Skeletal muscle tissue (tissue), 4 donors: ENCODE data around the gene POLR3GL. TPM values are rescaled to one million over a fixed set of nuclear protein-coding genes. Genes with fewer than 3 reads are reported as not detected.
"Not testable (repeated sequence)": the region's sequence is repeated elsewhere in the genome, so short reads cannot be mapped to it uniquely, and the experiment has no call there.

Source experiments
- H3K27ac ChIP-seq: one replicate; pipeline ENCODE4 v1.7.0; 2013; ENCODE audit warnings: mild to moderate bottlenecking, low read depth, low read length, inconsistent platforms
- H3K27me3 ChIP-seq, 3 donors: one replicate each; pipeline ENCODE4 v1.7.0; 2013; ENCODE audit warnings: low read length in 3 of 3; ENCODE audit not compliant: control insufficient read depth in 3 of 3, insufficient read depth in 3 of 3
- H3K36me3 ChIP-seq, 3 donors: one replicate each; pipeline ENCODE4 v1.7.0; 2013; ENCODE audit warnings: low read length in 3 of 3; ENCODE audit not compliant: control insufficient read depth in 3 of 3, insufficient read depth in 3 of 3
- H3K4me1 ChIP-seq, 3 donors: one replicate each; pipeline ENCODE4 v1.7.0; 2013; ENCODE audit warnings: low read length in 3 of 3, mild to moderate bottlenecking in 3 of 3; ENCODE audit not compliant: control insufficient read depth in 3 of 3, insufficient read depth in 3 of 3
- H3K4me3 ChIP-seq, 3 donors: one replicate each; pipeline ENCODE4 v1.7.0; 2013; ENCODE audit warnings: low read length in 3 of 3
- H3K9ac ChIP-seq, 3 donors: one replicate each; pipeline ENCODE4 v1.7.0; 2013; ENCODE audit warnings: low read length in 3 of 3, mild to moderate bottlenecking in 3 of 3, moderate library complexity in 2 of 3, low read depth in 1 of 3
- H3K9me3 ChIP-seq, 3 donors: one replicate each; pipeline ENCODE4 v1.7.0; 2013; ENCODE audit warnings: low read length in 3 of 3; ENCODE audit not compliant: control insufficient read depth in 3 of 3
- total RNA-seq: library from RNA; depleted of rRNA; stranded (reverse); fragments of >200 nt; gene quantifications from one replicate; pipeline ENCODE4 v1.2.3, GENCODE V29; 2014
- donor health status: Osteomylitis.

POLR3GL gene, protein sequence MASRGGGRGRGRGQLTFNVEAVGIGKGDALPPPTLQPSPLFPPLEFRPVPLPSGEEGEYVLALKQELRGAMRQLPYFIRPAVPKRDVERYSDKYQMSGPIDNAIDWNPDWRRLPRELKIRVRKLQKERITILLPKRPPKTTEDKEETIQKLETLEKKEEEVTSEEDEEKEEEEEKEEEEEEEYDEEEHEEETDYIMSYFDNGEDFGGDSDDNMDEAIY
- 17.7 TPM for total RNA-seq

- H3K4me1 ChIP-seq = peaks cover 44 to 48% (median 45%) of the 10 kb centered on the region in 3 donors
- no peaks in the 10 kb centered on the region for H3K36me3 ChIP-seq
- H3K27me3 ChIP-seq = no peaks in the 10 kb centered on the region
- H3K27ac ChIP-seq = peak within 1 kb of the TSS; percentile 71
- peak within 1 kb of the TSS; percentile 85 to 96 (median 94) for H3K9ac ChIP-seq
- H3K9me3 ChIP-seq = no peaks in the 10 kb centered on the region
- H3K4me3 ChIP-seq = peak within 1 kb of the TSS; percentile 79 to 95 (median 92)
Observed at GRCh38 chr1:145964328-145965118, at the start of gene POLR3GL, which contains the start of gene ANKRD34A. POLR3GL (plus strand) TSS chr1:145964690; CDS start chr1:145974866, 10,176 bp downstream. ANKRD34A (minus strand) TSS chr1:145964575; CDS start chr1:145961759, 2,816 bp downstream.

- H3K36me3 ChIP-seq = peaks cover 16 to 27% (median 21%) of the 10 kb centered on the region in 3 donors
- no peak overlapping the region for H3K27ac ChIP-seq
Observed at GRCh38 chr1:145916745-145917144, 47.7 kb upstream of the POLR3GL start.

GRCh38 chr1:145917595-145917994, 46.9 kb upstream of the POLR3GL start:
- Histone ChIP-seq H3K27ac (peak overlapping the region; percentile 92), H3K4me1 (peaks cover 26 to 28% (median 27%) of the 10 kb centered on the region in 3 donors), H3K36me3 (peaks cover 11 to 19% (median 13%) of the 10 kb centered on the region in 3 donors), H3K4me3 (peak overlapping the region; percentile 98 to 99 (median 99)), H3K9ac (peak overlapping the region; percentile 90 to 97 (median 96)), H3K9me3 (no peaks in the 10 kb centered on the region), H3K27me3 (no peaks in the 10 kb centered on the region)

More at GRCh38 chr1:145916745-145917144, 47.7 kb upstream of the POLR3GL start:
- Histone ChIP-seq H3K9ac (peak overlapping the region in 1 of 3 donors; percentile 28), H3K4me3 (no peak overlapping the region), H3K27me3 (no peaks in the 10 kb centered on the region), H3K9me3 (no peaks in the 10 kb centered on the region), H3K4me1 (peaks cover 26 to 28% (median 27%) of the 10 kb centered on the region in 3 donors)

DNA sequence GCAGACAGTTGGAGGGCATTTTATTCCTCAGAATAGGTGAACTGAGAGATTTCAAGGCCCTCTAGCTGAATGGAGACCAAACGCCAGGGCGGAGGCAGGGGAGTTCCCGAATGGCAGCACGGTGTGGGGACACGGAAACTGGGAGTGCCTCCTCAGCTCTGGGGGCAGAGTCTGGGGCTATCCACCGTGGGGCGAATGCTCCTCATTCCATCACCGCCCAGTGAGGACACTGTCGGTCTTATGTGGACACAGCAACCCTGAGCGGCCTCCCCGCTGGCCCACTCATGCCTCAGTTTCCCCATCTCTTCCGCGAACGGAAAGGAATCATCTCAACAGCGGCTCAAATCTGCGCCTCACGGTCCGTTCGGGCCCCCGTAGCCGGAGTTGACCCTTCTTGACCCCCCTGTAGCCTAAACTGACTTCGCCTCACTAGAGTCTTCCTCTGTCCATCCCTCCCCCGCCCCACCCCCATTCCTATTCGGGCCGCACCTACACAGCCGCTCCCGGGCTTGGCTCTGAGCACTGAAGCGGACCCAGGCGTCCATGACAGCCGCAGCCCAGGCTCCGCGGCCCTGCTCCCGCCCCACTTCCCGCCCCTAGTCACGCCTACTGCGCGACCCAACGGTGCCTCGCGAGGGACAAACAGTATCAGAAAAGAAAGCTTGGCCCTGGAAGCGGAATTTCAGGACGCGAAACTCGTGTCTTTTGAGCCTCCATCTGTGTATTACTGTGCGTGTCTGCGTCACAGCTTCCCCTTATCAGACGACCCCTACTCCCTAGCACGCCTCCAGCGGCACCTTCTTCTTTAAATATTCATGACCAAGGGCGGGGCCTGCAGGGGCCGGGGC, 46.1 kb upstream of the POLR3GL start, which contains the start of gene PEX11B:
Gene PEX11B (minus strand): TSS at position 574 of the 848 bp plus-strand sequence. CDS start 29 bp downstream, at position 545.
- Histone ChIP-seq H3K9me3 (no peaks in the 10 kb centered on the region), H3K27ac (peak within 1 kb of the TSS; percentile 92), H3K36me3 (peaks cover 11 to 19% (median 15%) of the 10 kb centered on the region in 3 donors), H3K9ac (peak within 1 kb of the TSS; percentile 90 to 97 (median 96)), H3K4me1 (peaks cover 26 to 28% (median 27%) of the 10 kb centered on the region in 3 donors), H3K27me3 (no peaks in the 10 kb centered on the region), H3K4me3 (peak within 1 kb of the TSS; percentile 98 to 99 (median 99))

- Histone ChIP-seq H3K4me1 (peaks cover 26 to 28% (median 27%) of the 10 kb centered on the region in 3 donors), H3K27me3 (no peaks in the 10 kb centered on the region), H3K4me3 (peak overlapping the region; percentile 98 to 99 (median 99)), H3K36me3 (peaks cover 12 to 23% (median 19%) of the 10 kb centered on the region in 3 donors), H3K27ac (peak overlapping the region; percentile 92), H3K9me3 (no peaks in the 10 kb centered on the region), H3K9ac (peak overlapping the region; percentile 90 to 97 (median 96))
Observed at GRCh38 chr1:145918992-145919939, 45.2 kb upstream of the POLR3GL start.

DNA sequence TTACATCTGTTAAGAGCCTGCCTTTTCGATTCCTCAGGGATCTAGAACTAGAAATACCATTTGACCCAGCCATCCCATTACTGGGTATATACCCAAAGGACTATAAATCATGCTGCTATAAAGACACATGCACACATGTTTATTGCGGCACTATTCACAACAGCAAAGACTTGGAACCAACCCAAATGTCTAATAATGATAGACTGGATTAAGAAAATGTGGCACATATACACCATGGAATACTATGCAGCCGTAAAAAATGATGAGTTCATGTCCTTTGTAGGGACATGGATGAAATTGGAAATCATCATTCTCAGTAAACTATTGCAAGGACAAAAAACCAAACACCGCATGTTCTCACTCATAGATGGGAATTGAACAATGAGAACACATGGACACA, 44.2 kb upstream of the POLR3GL start:
- not testable (repeated sequence) for H3K9me3 ChIP-seq, H3K27ac ChIP-seq, H3K27me3 ChIP-seq, H3K4me3 ChIP-seq, H3K9ac ChIP-seq
- peaks cover 26 to 28% (median 27%) of the 10 kb centered on the region in 3 donors for H3K4me1 ChIP-seq
- H3K36me3 ChIP-seq = peaks cover 12 to 23% (median 13%) of the 10 kb centered on the region in 3 donors

- H3K36me3 ChIP-seq = peaks cover 8 to 18% (median 8%) of the 10 kb centered on the region in 3 donors
- no peak overlapping the region for H3K27ac ChIP-seq
- no peak overlapping the region for H3K9ac ChIP-seq
Observed at GRCh38 chr1:145922266-145922665, 42.2 kb upstream of the POLR3GL start.

DNA sequence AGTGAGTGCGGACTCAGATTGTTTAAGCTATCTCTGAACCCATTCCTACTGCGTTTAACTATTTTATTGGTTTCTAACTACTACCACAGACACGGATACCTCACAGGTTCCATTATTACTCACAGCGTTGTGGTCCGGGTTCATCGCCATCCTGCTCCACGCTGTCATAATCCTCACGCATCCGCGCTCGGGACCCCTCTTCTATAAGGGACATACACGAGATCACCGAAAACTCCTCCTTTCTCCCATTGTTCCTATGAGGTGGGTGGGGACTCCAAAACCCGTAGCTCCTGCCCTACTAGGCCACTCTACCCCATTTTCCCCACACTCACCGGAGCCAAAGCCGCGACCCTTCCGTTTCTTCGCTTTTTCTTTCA, 37.8 kb upstream of the POLR3GL start:
- Histone ChIP-seq H3K4me3 (peak overlapping the region; percentile 85 to 94 (median 91)), H3K27me3 (no peaks in the 10 kb centered on the region), H3K36me3 (peaks cover 5 to 23% (median 8%) of the 10 kb centered on the region in 3 donors), H3K27ac (peak overlapping the region; percentile 98), H3K4me1 (peaks cover 12 to 24% (median 15%) of the 10 kb centered on the region in 3 donors), H3K9ac (peak overlapping the region; percentile 92 to 98 (median 93)), H3K9me3 (no peaks in the 10 kb centered on the region)

More at GRCh38 chr1:145922266-145922665, 42.2 kb upstream of the POLR3GL start:
- Histone ChIP-seq H3K27me3 (no peaks in the 10 kb centered on the region), H3K9me3 (no peaks in the 10 kb centered on the region), H3K4me3 (no peak overlapping the region), H3K4me1 (peaks cover 33 to 40% (median 34%) of the 10 kb centered on the region in 3 donors)
